Measurements from ENCODE around the gene VCAM1. TPM values are rescaled to one million over a fixed set of nuclear protein-coding genes. Genes with fewer than 3 reads are reported as not detected.

VCAM1 gene
- total RNA-seq, 1 experiment from 2014 or later, result 0.94 TPM

DNA sequence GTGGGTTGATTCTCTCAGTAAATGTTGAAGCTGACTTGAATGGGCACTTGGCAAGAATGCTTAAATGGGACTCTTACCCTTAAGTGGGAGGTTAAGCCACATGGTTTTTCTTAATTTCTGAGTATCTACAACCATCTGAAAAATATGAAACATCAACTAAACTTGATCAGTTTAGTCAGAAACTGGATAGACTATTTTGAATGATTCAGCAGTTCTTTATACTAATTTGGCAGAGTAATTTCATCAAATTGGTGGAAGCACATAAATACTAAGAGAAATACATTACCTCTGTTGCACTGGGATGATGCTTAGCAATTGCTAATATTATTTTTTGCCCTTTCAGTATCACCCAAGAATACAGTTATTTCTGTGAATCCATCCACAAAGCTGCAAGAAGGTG is 4.7 kb downstream of the VCAM1 start:
- Mint-ChIP-seq H3K27ac (ENCODE audit: unreplicated experiment) (no peak overlapping the region), H3K36me3 (ENCODE audit: insufficient read depth, unreplicated experiment) (no peaks in the 10 kb centered on the region), H3K4me1 (ENCODE audit: low read depth, unreplicated experiment) (peaks cover 11% of the 10 kb centered on the region), H3K9me3 (ENCODE audit: low read depth, unreplicated experiment) (no peaks in the 10 kb centered on the region), H3K4me3 (ENCODE audit: low read depth, unreplicated experiment) (no peak overlapping the region), H3K27me3 (ENCODE audit: unreplicated experiment) (no peaks in the 10 kb centered on the region)
- BruUV-seq (replicated peaks), result no TSS peak
- CTCF ChIA-PET, result no interaction called here
- intact Hi-C loops (cut with micrococcal nuclease; ENCODE audit: unreplicated experiment), result no loop called here
- no peak for DNase-seq
- TF ChIP-seq CTCF (IDR thresholded peaks at IDR 0.05; ENCODE audit: unreplicated experiment), result no peak

GRCh38 chr1:100730130-100730529 is 10.6 kb downstream of the VCAM1 start:
- Mint-ChIP-seq H3K27ac (ENCODE audit: unreplicated experiment) (no peak overlapping the region), H3K4me1 (ENCODE audit: low read depth, unreplicated experiment) (no peaks in the 10 kb centered on the region), H3K36me3 (ENCODE audit: insufficient read depth, unreplicated experiment) (no peaks in the 10 kb centered on the region), H3K27me3 (ENCODE audit: unreplicated experiment) (no peaks in the 10 kb centered on the region), H3K4me3 (ENCODE audit: low read depth, unreplicated experiment) (no peak overlapping the region), H3K9me3 (ENCODE audit: low read depth, unreplicated experiment) (no peaks in the 10 kb centered on the region)
- no peak for TF ChIP-seq CTCF (IDR thresholded peaks at IDR 0.05; ENCODE audit: unreplicated experiment)
- no peak for DNase-seq
- BruUV-seq (replicated peaks), result no TSS peak
- intact Hi-C loops (cut with micrococcal nuclease; ENCODE audit: unreplicated experiment), result no loop called here
- CTCF ChIA-PET, result no interaction called here

DNA sequence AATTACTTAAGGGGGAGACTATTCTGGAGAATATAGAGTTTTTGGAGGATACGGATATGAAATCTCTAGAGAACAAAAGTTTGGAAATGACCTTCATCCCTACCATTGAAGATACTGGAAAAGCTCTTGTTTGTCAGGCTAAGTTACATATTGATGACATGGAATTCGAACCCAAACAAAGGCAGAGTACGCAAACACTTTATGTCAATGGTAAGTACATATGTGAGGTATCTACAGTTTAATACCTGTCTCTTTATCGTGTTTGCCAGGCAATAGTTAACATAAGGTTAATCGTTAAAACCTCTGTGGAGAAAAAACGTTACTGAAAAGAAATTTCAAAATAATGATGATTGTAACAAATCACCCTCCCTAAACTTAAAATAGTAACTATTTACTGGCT is 11.8 kb downstream of the VCAM1 start:
- intact Hi-C loops (cut with micrococcal nuclease; ENCODE audit: unreplicated experiment), result no loop called here
- no peak overlapping the region for H3K4me3 Mint-ChIP-seq (ENCODE audit: low read depth, unreplicated experiment)
- H3K27me3 Mint-ChIP-seq (ENCODE audit: unreplicated experiment), result no peaks in the 10 kb centered on the region
- no peak for DNase-seq
- no peaks in the 10 kb centered on the region for H3K4me1 Mint-ChIP-seq (ENCODE audit: low read depth, unreplicated experiment)
- CTCF ChIA-PET, result interaction anchor here (0.5 kb wide), 1 partner anchor 718 kb away, joined by 3 read pairs; no protein-coding TSS in a partner anchor
- BruUV-seq (replicated peaks), result no TSS peak
- no peak for TF ChIP-seq CTCF (IDR thresholded peaks at IDR 0.05; ENCODE audit: unreplicated experiment)
- no peaks in the 10 kb centered on the region for H3K36me3 Mint-ChIP-seq (ENCODE audit: insufficient read depth, unreplicated experiment)
- no peak overlapping the region for H3K27ac Mint-ChIP-seq (ENCODE audit: unreplicated experiment)
- H3K9me3 Mint-ChIP-seq (ENCODE audit: low read depth, unreplicated experiment), result no peaks in the 10 kb centered on the region

DNA sequence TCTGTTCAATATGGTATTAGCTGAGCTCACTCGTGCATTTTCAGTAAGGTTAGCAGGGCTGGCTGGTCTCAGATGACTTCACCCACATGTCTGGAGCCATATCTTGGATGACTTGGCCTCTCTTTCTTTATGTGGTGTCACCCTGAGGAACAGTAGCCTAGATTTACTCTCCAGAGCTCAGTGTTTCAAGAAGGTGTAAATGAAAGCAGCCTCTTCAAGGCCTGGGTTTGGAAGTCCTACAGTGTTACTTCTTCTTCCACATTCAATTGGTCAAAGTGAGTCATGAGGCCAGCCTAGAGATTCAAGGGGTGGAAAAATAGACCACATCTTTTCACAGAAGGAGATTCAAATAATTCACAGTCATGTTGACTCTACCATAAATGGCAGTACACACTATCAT is 12.2 kb downstream of the VCAM1 start:
- H3K27ac Mint-ChIP-seq (ENCODE audit: unreplicated experiment), result no peak overlapping the region
- H3K4me3 Mint-ChIP-seq (ENCODE audit: low read depth, unreplicated experiment), result no peak overlapping the region
- no peaks in the 10 kb centered on the region for H3K27me3 Mint-ChIP-seq (ENCODE audit: unreplicated experiment)
- no peak for TF ChIP-seq CTCF (IDR thresholded peaks at IDR 0.05; ENCODE audit: unreplicated experiment)
- H3K4me1 Mint-ChIP-seq (ENCODE audit: low read depth, unreplicated experiment), result no peaks in the 10 kb centered on the region
- intact Hi-C loops (cut with micrococcal nuclease; ENCODE audit: unreplicated experiment), result no loop called here
- H3K9me3 Mint-ChIP-seq (ENCODE audit: low read depth, unreplicated experiment), result no peaks in the 10 kb centered on the region
- BruUV-seq (replicated peaks), result no TSS peak
- no peak for DNase-seq
- CTCF ChIA-PET, result interaction anchor here (0.5 kb wide), 1 partner anchor 719 kb away, joined by 3 read pairs; no protein-coding TSS in a partner anchor
- no peaks in the 10 kb centered on the region for H3K36me3 Mint-ChIP-seq (ENCODE audit: insufficient read depth, unreplicated experiment)

Measured in Calu3 (cell line).